Coronary artery (tissue), 2 donors: ENCODE results near the gene MALL.
"Not testable (repeated sequence)": the region's sequence is repeated elsewhere in the genome, so short reads cannot be mapped to it uniquely, and the experiment has no call there.

Experiments used
- DNase-seq: peaks from one replicate; pipeline ENCODE4 v3.0.0-alpha.2; 2017; ENCODE audit warnings: low spot score
- H3K27ac ChIP-seq, 2 donors: fragments of 200-600 bp; sonication (generic); one replicate each; pipeline ENCODE4 v1.5.1; 2016 to 2019
- H3K4me3 ChIP-seq: fragments of 200-600 bp; sonication (generic); 2 replicates; pipeline ENCODE4 v1.5.1; 2016; ENCODE audit warnings: mild to moderate bottlenecking, moderate library complexity
- TF ChIP-seq, protein P1 (sequence below): fragments of 200-600 bp; sonication (generic); IDR thresholded peaks from one replicate; pipeline ENCODE4 v1.5.1; 2019; ENCODE audit warnings: antibody characterized with exemption

The MALL gene

DNA sequence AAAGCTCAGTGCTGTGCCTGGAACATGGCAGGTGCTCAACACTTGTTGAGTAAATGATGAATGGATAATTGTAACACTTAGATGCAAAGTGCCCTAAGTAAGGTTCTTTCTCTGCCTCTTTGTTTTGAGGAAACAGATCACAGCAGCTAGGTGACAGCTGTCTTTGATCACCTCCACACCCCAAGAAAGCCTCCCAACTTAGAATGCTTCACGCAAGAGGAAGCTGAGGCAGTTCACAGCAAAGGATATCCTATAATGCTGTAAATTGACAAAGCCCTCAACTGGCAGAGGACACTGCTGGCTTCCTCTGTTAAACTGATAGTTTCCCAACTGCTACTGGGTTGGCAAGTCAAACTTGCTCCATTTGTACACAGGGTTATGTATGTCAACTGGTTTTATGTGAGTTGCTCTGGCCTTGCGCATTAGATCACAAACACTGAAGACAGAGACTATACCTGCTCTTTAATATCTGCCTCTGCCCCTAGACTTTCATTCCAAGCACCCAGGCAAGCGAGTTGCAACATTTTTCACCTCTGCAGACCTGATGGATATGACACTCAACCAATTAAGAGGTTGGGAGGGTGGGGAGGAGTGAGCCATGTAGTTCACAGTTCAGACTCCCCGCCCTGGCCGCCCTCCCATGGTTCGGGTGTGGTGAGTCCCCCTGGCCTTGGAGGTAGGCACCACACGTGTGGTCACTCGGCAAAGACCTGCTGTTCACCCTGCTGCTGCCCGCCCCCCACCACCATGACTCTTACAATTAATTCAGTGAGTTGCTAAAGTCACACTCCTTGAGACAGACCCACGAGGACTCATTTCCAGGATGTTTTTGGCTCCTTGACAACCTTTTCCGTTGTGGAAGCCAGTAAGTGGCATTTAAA is 4.8 kb upstream of the MALL start:
- Histone ChIP-seq H3K27ac (peak overlapping the region in 1 of 2 donors; percentile 52), H3K4me3 (no peak overlapping the region)
- TF ChIP-seq, protein P1, sequence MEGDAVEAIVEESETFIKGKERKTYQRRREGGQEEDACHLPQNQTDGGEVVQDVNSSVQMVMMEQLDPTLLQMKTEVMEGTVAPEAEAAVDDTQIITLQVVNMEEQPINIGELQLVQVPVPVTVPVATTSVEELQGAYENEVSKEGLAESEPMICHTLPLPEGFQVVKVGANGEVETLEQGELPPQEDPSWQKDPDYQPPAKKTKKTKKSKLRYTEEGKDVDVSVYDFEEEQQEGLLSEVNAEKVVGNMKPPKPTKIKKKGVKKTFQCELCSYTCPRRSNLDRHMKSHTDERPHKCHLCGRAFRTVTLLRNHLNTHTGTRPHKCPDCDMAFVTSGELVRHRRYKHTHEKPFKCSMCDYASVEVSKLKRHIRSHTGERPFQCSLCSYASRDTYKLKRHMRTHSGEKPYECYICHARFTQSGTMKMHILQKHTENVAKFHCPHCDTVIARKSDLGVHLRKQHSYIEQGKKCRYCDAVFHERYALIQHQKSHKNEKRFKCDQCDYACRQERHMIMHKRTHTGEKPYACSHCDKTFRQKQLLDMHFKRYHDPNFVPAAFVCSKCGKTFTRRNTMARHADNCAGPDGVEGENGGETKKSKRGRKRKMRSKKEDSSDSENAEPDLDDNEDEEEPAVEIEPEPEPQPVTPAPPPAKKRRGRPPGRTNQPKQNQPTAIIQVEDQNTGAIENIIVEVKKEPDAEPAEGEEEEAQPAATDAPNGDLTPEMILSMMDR = no peak
- no peak for DNase-seq

DNA sequence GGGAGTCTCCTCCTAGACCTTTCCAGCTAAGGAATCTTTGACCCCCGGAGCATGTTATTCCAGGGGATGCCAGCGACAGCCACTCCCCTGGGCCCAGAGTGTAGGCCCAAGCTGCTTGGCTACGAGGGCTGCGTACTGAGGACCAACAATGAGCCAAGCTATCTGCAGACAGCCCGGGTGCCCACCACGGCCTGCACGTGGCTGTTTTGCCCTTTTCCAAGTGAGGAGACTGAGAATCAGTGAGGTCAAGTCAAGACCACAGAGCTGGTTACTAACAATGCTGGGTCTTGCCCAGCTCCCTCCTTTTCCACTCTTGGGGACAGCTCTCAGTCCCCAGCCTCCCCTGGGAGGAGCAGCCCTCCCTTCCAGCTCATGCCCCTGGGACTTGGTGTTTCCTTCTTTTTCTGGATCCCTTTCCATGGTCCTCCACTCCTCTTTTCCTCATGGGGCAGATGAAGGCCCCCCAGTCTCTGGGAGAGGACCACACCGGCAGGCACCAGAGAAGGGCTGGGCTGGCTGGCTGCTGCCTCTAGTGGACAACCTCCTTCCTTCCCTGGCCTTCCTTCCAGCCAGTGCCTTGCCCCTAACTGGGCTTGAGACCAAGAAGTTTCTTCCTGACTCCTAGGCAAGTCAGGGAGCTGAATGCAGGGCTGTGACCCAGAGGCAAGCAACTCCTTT is 550 bp upstream of the MALL start:
- H3K27ac ChIP-seq = peak overlapping the region; percentile 43 to 52

DNA sequence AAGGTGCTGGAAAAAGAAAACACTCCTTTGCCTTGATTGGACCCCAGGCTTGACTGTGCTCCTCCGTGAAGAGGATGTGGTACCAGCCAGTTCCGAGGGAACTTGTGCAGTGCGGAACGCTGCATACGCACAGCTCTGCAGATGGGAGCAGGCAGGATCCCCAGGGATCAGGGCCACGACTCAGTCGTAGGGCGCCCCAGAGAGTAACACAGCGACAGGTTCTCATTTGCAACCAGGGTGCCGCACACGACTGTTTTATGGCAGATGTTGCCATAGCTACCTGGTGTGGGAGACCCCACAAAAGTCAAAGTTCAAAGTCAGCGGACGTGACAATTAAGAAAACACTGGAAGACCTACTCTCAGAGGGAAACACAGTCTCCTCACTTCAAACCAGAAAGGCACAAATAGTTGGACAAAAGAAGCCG is 779 bp downstream of the MALL start:
- TF ChIP-seq, protein P1 = no peak
- H3K27ac ChIP-seq = peak overlapping the region in 1 of 2 donors; percentile 52
- DNase-seq = no peak
- H3K4me3 ChIP-seq = peak overlapping the region; percentile 66

More for the DNA sequence above, 550 bp upstream of the MALL start:
- TF ChIP-seq, protein P1 = peak; percentile 69
- peak overlapping the region; percentile 66 for H3K4me3 ChIP-seq
- no peak for DNase-seq

DNA sequence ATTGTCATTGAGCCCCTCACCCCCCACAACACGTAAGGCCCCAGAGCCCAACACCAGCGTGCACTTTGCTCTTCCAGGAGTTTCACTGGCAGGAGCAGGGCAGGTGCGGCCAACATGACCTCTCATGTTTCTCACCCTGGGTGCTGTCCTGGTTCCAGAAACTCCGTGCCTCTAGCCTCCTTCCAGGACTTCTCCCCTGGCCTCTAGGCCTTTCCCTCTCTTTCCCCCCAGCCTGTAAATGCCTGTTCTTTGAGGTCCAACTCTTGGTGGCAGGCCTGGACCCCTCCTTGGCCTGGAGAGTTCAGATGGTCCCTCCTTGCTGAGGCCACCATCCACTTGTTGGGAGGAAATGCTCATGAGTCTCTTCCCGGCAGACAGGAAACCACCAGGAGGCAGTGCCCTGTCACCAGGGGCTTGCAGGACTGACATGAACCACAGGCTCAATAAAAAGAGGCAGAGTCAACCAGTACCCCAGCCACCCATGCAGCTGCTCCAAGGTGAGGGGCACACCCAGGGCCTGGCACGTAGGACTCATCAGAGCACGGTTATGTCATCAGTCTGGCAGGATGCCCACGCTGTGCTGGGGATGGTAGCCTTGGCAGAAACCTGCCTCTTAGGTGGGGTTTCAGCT is 1.5 kb downstream of the MALL start:
- Histone ChIP-seq H3K4me3 (peak overlapping the region; percentile 66), H3K27ac (peak overlapping the region in 1 of 2 donors; percentile 52)
- TF ChIP-seq, protein P1 = no peak
- no peak for DNase-seq

DNA sequence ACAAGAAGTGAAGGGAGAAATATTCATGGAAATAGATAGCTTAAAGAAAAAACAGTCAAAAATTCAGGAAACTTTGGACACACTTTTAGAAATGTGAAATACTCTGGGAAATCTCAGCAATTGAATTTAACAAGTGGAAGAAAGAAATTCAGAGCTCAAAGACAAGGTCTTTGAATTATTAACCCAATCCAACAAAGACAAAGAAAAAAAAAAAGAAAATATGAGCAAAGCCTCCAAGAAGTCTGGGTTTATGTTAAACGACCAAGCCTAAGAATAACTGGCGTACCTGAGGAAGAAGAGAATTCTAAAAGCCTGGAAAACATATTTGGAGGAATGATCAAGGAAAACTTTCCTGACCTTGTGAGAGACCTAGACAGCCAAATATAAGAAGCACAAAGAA is 7.3 kb downstream of the MALL start:
- not testable (repeated sequence) for DNase-seq, H3K27ac ChIP-seq

DNA sequence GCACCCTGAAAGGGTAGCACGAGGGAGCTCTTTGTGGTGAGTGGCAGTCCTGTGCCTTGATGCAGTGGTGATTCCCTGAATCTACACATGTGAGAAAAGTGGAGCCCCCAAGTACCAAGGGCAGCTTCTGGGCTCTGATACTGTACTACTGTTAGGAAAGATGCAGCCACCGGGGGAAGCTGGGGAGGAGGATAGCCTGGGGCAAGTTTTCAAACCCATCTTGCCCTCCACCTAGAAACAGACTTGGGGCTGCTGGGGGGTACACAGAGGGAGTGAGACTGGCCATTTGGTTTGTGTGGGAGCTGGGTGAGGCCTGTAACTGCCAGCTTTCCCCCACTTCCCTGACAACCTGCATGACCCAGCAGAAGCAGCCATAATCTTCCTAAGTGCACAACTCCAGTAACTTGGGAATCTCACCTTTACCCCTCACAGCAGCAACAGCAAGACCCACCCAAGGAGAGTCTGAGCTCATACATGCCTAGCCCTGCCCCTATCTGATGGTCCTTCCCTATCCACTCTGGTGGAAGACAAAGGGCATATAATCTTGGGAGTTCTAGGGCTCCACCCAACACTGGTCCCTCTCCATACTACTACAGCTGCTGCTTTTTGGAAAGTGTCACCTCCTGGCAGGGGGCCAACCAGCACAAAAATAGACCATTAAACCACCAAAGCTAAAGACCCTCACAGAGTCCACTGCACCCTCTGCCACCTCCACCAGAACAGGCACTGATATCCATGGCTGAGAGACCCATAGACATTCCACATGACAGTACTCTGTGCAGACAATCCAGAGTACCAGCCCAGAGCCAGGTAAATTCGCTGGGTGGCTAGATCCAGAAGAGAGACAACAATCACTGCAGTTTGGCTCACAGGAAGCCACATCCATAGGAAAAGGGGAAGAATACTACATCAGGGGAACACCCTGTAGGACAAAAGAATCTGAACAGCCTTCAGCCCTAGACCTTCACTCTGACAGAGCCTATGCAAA is 8.2 kb downstream of the MALL start:
- DNase-seq = no peak
- H3K27ac ChIP-seq = no peak overlapping the region
- TF ChIP-seq, protein P1 = no peak
- H3K4me3 ChIP-seq = no peak overlapping the region

More for the DNA sequence above, 7.3 kb downstream of the MALL start:
- H3K4me3 ChIP-seq = not testable (repeated sequence)
